ENCODE results near the gene TMEM266. TPM values are rescaled to one million over a fixed set of nuclear protein-coding genes. Genes with fewer than 3 reads are reported as not detected.

The TMEM266 gene
- total and polyA plus RNA-seq, 10 donors: 0.61 to 1.8 (median 1.4) TPM

GRCh38 chr15:76193934-76194333 is 134.1 kb downstream of the TMEM266 start:
- H3K27me3 ChIP-seq (replicated peaks in 1 of 7): peaks cover 0 to 40% (median 10%) of the 10 kb centered on the region in 7 donors
- peaks cover 14 to 46% (median 30%) of the 10 kb centered on the region in 6 donors for H3K4me1 ChIP-seq
- intact Hi-C loops (cut with DNase I; ENCODE audit: low total_unique reads): no loop called here
- TF ChIP-seq CTCF (IDR thresholded peaks at IDR 0.05 in 8 of 11, conservative IDR thresholded peaks at IDR 0.05 in 3 of 11) (no peak), POLR2AphosphoS5 (IDR thresholded peaks at IDR 0.05) (no peak), POLR2A (IDR thresholded peaks at IDR 0.05) (no peak)
- no peak for DNase-seq
- WGBS, 5 donors: 73 to 80% (median 79%) methylated on average over 8 of the region's 8 CpGs
- H3K4me3 ChIP-seq: no peak overlapping the region
- H3K9me3 ChIP-seq: no peaks in the 10 kb centered on the region
- H3K27ac ChIP-seq: no peak overlapping the region
- H3K36me3 ChIP-seq: no peaks in the 10 kb centered on the region

GRCh38 chr15:76195506-76196268 is 135.9 kb downstream of the TMEM266 start:
- DNase-seq: peak; percentile 38
- no peak overlapping the region for H3K4me3 ChIP-seq
- no peak overlapping the region for H3K27ac ChIP-seq
- peaks cover 11 to 39% (median 24%) of the 10 kb centered on the region in 6 donors for H3K4me1 ChIP-seq
- TF ChIP-seq POLR2AphosphoS5 (IDR thresholded peaks at IDR 0.05) (no peak), CTCF (IDR thresholded peaks at IDR 0.05 in 8 of 11, conservative IDR thresholded peaks at IDR 0.05 in 3 of 11) (no peak), POLR2A (IDR thresholded peaks at IDR 0.05) (no peak)
- 84 to 92% (median 92%) methylated on average over 5 to 7 of the region's 7 CpGs for WGBS, 5 donors
- intact Hi-C loops (cut with DNase I; ENCODE audit: low total_unique reads): no loop called here
- H3K9me3 ChIP-seq: no peaks in the 10 kb centered on the region
- H3K27me3 ChIP-seq (replicated peaks in 1 of 7): peaks cover 0 to 23% (median 5%) of the 10 kb centered on the region in 7 donors
- H3K36me3 ChIP-seq: no peaks in the 10 kb centered on the region

GRCh38 chr15:76196269-76197231 is 136.8 kb downstream of the TMEM266 start:
- peak; percentile 73 for DNase-seq
- WGBS, 5 donors: 53 to 72% (median 59%) methylated on average over 12 to 18 of the region's 18 CpGs

More at GRCh38 chr15:76196269-76197231, 136.8 kb downstream of the TMEM266 start:
- intact Hi-C loops (cut with DNase I; ENCODE audit: low total_unique reads): no loop called here
- peaks cover 4 to 31% (median 15%) of the 10 kb centered on the region in 6 donors for H3K4me1 ChIP-seq
- no peaks in the 10 kb centered on the region for H3K36me3 ChIP-seq
- H3K27ac ChIP-seq: peak overlapping the region in 3 of 8 donors; percentile 3 to 20 (median 8)
- no peaks in the 10 kb centered on the region for H3K9me3 ChIP-seq
- no peak overlapping the region for H3K4me3 ChIP-seq
- peak in 2 of 3 donors; percentile 32 to 55 for TF ChIP-seq POLR2AphosphoS5 (IDR thresholded peaks at IDR 0.05)
- TF ChIP-seq POLR2A (IDR thresholded peaks at IDR 0.05): no peak
- TF ChIP-seq CTCF (IDR thresholded peaks at IDR 0.05 in 8 of 11, conservative IDR thresholded peaks at IDR 0.05 in 3 of 11): no peak
- peaks cover 0 to 14% (median under 1%) of the 10 kb centered on the region in 7 donors for H3K27me3 ChIP-seq (replicated peaks in 1 of 7)

All from spleen (tissue), 11 donors.